WI38 (cell line): ENCODE results near the gene ANKLE2.
"Not testable (repeated sequence)": the region's sequence is repeated elsewhere in the genome, so short reads cannot be mapped to it uniquely, and the experiment has no call there.

Source experiments
- H3K4me3 ChIP-seq: 2 replicates; pipeline ENCODE4 v1.5.1; 2011; ENCODE audit warnings: low read depth, mild to moderate bottlenecking, control low read depth, low read length
- TF ChIP-seq, protein P1 (sequence below): IDR thresholded peaks from 2 replicates; pipeline ENCODE4 v1.5.1; 2012; ENCODE audit warnings: low read depth, mild to moderate bottlenecking, control low read depth, low read length

The ANKLE2 gene

DNA sequence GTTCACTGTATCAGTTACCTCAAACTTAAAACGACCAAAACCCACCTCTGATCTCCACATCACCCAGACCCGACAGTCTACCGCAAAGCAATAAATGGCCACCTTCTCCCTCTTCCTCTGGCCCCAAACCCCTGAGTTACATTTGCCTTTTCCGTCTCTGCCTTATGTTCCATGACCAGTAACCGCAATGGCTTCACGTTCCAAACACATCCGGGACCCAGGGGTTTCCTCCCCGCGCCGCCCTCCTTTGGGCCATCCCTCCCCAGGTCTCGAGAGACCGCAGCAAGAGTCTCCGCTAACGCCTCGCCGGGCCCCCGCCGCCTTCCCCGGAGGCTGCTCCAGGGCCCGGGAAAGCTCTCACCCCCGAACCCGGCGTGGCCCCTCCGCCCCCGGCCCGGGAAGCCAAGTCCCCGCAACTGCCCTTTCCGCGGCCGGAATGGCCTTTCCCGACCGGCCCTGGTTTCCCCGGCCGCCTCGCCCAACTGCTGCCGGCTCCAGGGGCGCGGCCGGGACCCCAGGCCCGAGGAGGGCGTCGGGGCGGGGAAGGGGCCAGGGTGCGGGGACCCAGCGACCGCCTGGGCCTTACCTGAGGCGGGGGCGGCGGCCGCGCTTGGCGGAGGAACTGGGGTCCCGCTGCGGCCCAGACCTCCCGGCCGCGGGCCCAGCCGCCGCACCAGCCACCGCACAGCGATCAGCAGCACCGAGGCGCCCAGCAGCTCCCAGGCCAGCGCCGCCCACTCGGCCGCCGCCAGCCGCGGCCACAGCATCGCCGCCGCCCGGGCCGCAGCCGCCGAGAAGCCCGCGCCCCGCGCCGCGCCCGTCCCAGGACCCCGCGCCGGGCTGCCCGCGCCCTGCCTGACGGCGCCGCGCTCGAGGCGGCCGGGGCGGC is at the start of gene ANKLE2:
Gene ANKLE2 (minus strand): TSS at position 801 of the 889 bp plus-strand sequence. CDS start 34 bp downstream, at position 767.
- TF ChIP-seq, protein P1, sequence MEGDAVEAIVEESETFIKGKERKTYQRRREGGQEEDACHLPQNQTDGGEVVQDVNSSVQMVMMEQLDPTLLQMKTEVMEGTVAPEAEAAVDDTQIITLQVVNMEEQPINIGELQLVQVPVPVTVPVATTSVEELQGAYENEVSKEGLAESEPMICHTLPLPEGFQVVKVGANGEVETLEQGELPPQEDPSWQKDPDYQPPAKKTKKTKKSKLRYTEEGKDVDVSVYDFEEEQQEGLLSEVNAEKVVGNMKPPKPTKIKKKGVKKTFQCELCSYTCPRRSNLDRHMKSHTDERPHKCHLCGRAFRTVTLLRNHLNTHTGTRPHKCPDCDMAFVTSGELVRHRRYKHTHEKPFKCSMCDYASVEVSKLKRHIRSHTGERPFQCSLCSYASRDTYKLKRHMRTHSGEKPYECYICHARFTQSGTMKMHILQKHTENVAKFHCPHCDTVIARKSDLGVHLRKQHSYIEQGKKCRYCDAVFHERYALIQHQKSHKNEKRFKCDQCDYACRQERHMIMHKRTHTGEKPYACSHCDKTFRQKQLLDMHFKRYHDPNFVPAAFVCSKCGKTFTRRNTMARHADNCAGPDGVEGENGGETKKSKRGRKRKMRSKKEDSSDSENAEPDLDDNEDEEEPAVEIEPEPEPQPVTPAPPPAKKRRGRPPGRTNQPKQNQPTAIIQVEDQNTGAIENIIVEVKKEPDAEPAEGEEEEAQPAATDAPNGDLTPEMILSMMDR: no peak
- peak within 1 kb of the TSS; percentile 85 for H3K4me3 ChIP-seq

DNA sequence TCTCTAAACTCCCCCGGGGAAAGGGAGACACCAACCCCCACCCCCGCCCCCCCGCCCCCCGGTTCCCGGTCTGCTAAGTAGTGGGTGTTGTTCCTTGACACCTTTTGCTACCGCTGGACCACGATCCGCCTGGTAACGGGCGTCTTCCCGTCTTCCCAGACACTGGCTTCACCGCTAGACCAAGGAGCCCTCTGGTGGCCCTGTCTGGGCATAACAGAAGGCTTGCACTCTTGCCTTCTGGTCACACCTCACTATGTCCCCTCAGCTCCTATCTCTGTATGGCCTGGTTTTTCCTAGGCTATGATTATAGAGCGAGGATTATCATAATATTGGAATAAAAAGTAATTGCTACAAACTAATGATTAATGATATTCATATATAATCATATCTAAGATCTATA is 47.8 kb upstream of the ANKLE2 start:
- TF ChIP-seq, protein P1: peak; percentile 8; the same call in 1 of the 2 replicates

DNA sequence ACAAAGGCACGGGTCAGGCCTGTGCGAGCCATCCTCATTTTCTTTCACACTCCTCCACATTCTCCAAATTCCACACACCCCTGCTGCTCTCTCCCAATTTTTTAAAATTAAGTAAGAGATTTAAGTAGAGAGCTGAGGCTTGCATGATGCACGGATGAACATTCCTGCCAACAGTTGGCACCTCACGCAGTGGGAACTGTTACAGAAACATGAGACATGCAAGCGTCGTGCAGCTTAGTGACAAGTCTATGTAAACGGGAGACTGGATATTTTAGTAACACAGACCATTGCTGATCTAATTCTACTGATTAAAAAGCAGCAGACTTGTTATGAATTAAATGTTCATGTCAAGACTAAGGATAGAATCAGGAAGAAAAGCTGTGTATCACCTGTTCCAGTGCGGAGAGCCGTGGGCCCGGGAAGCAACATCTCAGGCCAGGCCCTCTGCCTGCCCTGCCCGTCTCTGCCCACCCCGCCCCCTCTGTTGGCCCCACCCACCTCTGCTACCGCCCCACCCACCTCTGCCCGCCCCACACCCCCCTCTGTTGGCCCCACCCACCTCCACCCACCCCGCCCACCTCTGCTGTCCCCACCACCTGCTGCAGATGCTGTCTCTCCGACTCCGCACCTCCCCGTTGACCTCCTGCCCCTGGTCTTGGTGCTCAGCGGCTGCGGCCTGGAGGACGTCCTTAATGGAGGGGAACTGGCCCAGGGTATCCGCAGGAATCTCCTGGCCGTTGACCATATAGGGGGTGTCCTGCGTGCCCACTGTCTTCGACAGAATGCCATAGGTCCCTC is 45.9 kb upstream of the ANKLE2 start:
- no peak overlapping the region for H3K4me3 ChIP-seq
- TF ChIP-seq, protein P1: no peak

More for the DNA sequence above, 47.8 kb upstream of the ANKLE2 start:
- H3K4me3 ChIP-seq: not testable (repeated sequence)

DNA sequence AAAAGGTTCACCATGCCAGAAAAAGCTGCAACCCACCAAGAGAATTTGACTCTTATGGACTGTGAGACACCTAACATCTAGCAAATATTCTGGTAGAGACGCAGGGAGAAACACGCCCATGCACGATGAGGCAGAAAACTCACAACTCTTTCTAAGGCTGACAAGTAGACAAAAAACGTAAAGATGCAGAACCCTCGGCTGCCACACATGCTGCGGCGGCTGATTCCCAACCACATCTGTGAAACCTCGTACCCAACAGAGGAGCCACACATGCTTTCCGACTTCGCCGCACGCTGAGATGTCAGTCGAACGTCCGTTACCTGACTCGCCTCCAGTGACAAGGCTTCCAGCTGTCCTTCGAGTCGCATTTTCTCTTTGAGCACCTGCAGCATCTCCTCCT is 45.2 kb upstream of the ANKLE2 start:
- no peak overlapping the region for H3K4me3 ChIP-seq
- TF ChIP-seq, protein P1: no peak

DNA sequence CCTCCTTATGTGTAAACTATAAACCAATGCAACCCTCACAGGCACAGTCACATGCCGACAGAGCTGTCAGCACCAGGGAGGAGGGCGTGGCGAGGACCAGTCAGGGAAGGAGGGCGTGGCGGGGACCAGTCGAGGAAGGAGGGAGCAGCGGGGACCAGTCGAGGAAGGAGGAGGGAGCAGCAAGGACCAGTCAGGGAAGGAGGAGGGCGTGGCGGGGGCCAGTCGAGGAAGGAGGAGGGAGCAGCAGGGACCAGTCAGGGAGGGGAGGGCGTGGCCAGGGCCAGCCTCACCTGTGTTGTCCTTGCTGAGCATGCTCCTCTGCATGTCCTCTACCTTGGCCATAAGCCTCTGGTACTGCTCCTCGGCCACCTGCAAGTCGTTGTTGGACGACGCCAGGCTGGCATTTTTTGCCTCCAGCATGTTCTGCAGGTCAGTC is 42.8 kb upstream of the ANKLE2 start:
- TF ChIP-seq, protein P1: no peak
- no peak overlapping the region for H3K4me3 ChIP-seq

DNA sequence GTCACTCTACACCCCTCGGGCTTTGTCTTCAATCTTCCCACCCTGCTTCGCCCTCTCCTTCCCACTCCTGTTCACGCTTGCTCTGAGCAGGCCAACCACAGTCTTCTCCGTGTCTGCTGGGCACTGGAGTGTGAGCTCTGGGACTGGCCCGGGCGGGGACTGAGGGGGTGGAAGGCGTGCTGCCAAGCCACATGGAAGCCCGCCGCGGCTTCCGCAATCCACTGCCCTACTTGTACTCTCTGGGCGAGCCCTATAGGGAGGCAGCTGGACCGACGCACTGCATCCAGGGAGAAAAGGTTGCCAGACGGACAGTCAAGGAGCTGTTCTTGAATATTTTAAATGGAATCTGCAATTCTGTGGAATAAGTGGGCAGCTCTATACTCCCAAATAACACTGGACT is 42.3 kb upstream of the ANKLE2 start:
- TF ChIP-seq, protein P1: no peak
- no peak overlapping the region for H3K4me3 ChIP-seq
